SH-SY5Y (cell line): ENCODE measurements around the gene ABCC4.

ENCODE experiments used
- GATA2 ChIP-seq: IDR thresholded peaks from 2 replicates; pipeline ENCODE4 v1.6.1; 2011; ENCODE audit warnings: mild to moderate bottlenecking, low read depth, low read length
- GATA3 ChIP-seq: IDR thresholded peaks from 2 replicates; pipeline ENCODE4 v1.6.1; 2011; ENCODE audit warnings: low read depth, mild to moderate bottlenecking, low read length, moderate library complexity

DNA sequence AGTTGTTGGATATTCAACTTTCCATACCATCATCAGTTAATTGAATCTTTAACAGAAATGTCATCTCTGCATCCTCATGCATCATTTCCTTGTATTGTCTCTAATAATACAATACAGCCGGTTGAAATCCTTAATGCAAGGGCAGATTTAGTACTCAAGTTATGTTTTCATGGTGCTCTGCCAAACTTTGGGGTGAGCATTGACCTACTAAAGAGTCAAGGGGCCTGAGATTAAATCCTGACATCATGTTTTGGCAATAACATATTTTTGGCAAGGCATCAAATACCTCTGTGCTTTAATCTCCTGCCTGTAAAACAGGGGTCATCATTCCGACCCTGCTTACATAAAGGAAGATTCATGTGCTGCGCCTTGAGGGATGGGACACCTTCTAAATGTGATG, 42.7 kb upstream of the ABCC4 start:
- TF ChIP-seq GATA2 (no peak), GATA3 (no peak)
